Osteoblast (primary cell): ENCODE results near the gene LRRC53. TPM values are rescaled to one million over a fixed set of nuclear protein-coding genes. Genes with fewer than 3 reads are reported as not detected.
A peak's percentile ranks its signal among the peaks of the same experiment; 100 is the strongest.

Source experiments
- DNase-seq: peaks from one replicate; pipeline ENCODE4 v3.0.0; 2011; ENCODE audit warnings: low spot score, mixed read lengths; ENCODE audit not compliant: insufficient read length; ENCODE audit errors: missing footprints
- H2AFZ ChIP-seq: 2 replicates; pipeline ENCODE4 v1.6.0; 2011; ENCODE audit warnings: mild to moderate bottlenecking, low read length
- H3K27ac ChIP-seq: 2 replicates; pipeline ENCODE4 v1.5.1; 2011; ENCODE audit warnings: mild to moderate bottlenecking, low read depth, low read length, moderate library complexity
- H3K27me3 ChIP-seq: 2 replicates; pipeline ENCODE4 v1.6.0; 2012; ENCODE audit warnings: mild to moderate bottlenecking, control low read depth, inconsistent platforms, low read length, moderate library complexity; ENCODE audit not compliant: insufficient read depth
- H3K36me3 ChIP-seq: 2 replicates; pipeline ENCODE4 v1.5.1; 2011; ENCODE audit warnings: mild to moderate bottlenecking, low read length, control low read depth, moderate library complexity; ENCODE audit not compliant: insufficient read depth
- H3K4me1 ChIP-seq: 2 replicates; pipeline ENCODE4 v1.5.1; 2011; ENCODE audit warnings: mild to moderate bottlenecking, low read length, control low read depth, moderate library complexity; ENCODE audit not compliant: insufficient read depth
- H3K4me2 ChIP-seq: 2 replicates; pipeline ENCODE4 v1.6.0; 2011; ENCODE audit warnings: mild to moderate bottlenecking, low read length; ENCODE audit not compliant: insufficient read depth
- H3K4me3 ChIP-seq: fragments of 200-600 bp; sonication (generic); 3 replicates; pipeline ENCODE4 v1.5.1; 2012; ENCODE audit warnings: mild to moderate bottlenecking, low read length, inconsistent platforms; ENCODE audit not compliant: insufficient read depth
- H3K79me2 ChIP-seq: 2 replicates; pipeline ENCODE4 v1.6.0; 2012; ENCODE audit warnings: mild to moderate bottlenecking, low read length, control low read depth, inconsistent platforms; ENCODE audit not compliant: insufficient read depth
- H3K9me3 ChIP-seq: 2 replicates; pipeline ENCODE4 v1.5.1; 2011; ENCODE audit warnings: low read depth, low read length, control low read depth
- H4K20me1 ChIP-seq: 2 replicates; pipeline ENCODE4 v1.6.0; 2012; ENCODE audit warnings: mild to moderate bottlenecking, low read length, control low read depth; ENCODE audit not compliant: insufficient read depth
- total RNA-seq: library from RNA; depleted of rRNA; stranded (reverse); fragments of >200 nt; gene quantifications from 2 replicates; pipeline ENCODE4 v1.2.3, GENCODE V29; 2012
- TF ChIP-seq, protein P1 (sequence below): IDR thresholded peaks from 2 replicates; pipeline ENCODE4 v1.5.1; 2011; ENCODE audit warnings: mild to moderate bottlenecking, low read depth, low read length, moderate library complexity; ENCODE audit errors: extremely low read depth

The LRRC53 gene
- total RNA-seq, 1 donor = not detected

DNA sequence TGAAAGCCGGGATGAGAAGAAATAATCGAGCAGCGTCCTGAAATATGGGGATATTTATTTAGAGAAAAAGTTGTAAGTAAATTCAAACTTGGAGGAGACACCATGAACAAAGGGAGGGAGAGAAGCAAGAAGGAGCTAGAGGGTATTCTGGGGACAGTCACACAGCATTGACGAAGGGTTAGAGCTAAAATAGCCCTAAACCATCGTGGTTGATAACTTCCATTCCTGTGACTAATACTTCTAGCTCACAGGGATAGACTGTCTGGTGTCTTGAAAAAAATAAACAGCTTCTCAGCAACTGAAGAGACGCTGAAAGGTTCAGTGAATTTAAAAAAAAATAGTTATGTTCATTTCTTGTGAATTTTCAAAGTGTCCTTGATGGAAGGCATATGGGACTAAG, 86.7 kb downstream of the LRRC53 start:
- Histone ChIP-seq H3K9me3 (no peaks in the 10 kb centered on the region), H2AFZ (no peak overlapping the region), H3K79me2 (no peaks in the 10 kb centered on the region), H3K4me2 (peak overlapping the region; percentile 17), H3K4me1 (no peaks in the 10 kb centered on the region), H3K36me3 (no peaks in the 10 kb centered on the region), H3K27me3 (no peaks in the 10 kb centered on the region), H3K4me3 (no peak overlapping the region), H3K27ac (no peak overlapping the region), H4K20me1 (no peaks in the 10 kb centered on the region)
- no peak for DNase-seq
- TF ChIP-seq, protein P1, sequence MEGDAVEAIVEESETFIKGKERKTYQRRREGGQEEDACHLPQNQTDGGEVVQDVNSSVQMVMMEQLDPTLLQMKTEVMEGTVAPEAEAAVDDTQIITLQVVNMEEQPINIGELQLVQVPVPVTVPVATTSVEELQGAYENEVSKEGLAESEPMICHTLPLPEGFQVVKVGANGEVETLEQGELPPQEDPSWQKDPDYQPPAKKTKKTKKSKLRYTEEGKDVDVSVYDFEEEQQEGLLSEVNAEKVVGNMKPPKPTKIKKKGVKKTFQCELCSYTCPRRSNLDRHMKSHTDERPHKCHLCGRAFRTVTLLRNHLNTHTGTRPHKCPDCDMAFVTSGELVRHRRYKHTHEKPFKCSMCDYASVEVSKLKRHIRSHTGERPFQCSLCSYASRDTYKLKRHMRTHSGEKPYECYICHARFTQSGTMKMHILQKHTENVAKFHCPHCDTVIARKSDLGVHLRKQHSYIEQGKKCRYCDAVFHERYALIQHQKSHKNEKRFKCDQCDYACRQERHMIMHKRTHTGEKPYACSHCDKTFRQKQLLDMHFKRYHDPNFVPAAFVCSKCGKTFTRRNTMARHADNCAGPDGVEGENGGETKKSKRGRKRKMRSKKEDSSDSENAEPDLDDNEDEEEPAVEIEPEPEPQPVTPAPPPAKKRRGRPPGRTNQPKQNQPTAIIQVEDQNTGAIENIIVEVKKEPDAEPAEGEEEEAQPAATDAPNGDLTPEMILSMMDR = no peak

DNA sequence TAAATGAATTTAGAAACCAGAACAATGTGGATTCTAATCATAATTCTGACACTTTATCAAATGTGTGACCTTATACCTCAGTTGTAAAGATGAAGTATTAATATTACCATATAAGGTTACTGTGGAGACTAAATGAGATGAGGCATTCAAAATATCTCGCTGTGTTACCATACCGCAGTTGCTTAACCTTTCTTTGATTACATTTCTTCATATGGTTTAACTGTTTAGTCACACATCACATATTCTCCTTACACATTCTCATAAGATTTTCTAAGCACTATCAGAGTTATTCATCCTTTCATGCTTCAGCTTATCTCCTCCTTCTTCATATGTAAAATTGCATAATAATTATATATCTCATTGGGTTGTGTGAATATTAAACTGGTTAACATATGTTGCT, 88.9 kb downstream of the LRRC53 start:
- H3K4me2 ChIP-seq = no peak overlapping the region
- H3K4me1 ChIP-seq = no peaks in the 10 kb centered on the region
- no peak overlapping the region for H3K4me3 ChIP-seq
- H3K9me3 ChIP-seq = no peaks in the 10 kb centered on the region
- TF ChIP-seq, protein P1 = no peak
- no peak overlapping the region for H3K27ac ChIP-seq
- H3K27me3 ChIP-seq = no peaks in the 10 kb centered on the region
- H4K20me1 ChIP-seq = no peaks in the 10 kb centered on the region
- no peak for DNase-seq
- no peaks in the 10 kb centered on the region for H3K36me3 ChIP-seq
- no peaks in the 10 kb centered on the region for H3K79me2 ChIP-seq
- no peak overlapping the region for H2AFZ ChIP-seq

DNA sequence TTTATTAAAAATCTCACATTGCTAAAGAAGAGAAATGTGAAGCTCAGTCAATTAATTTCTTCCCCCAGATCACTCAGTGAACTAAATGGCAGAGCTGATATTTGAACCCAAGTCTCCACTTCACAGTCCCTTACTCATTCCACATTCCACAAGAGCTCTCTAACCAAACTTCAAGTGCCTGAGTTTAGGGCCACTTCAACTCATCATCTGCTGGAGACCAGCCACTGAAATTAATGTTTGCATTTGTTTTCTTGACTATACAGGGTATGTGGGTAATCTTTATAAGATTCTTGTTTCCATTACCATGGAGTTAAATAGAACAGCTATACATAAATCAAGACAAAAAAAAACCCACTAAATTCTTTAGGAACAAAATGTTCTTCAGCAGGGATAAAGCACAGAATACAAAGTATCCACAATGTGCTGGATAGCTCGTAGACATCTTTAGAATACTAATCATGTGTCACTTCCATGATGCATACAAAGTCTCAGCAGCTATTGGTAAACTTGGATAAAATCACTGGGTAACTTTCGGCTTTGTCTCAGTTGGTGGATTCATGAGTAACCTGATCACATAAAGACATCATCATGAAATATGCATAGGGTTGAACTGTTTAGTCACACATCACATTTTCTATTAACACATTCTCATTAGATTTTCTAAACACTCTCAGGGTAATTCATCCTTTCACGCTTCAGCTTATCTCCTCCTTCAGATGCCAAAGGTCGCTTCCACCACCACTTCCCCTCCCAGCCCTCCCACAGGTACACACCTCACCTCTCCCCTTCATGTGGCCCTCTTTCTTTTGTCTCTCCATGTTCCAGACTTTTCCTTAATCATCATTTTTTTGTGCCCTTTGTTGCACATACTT, 89.8 kb downstream of the LRRC53 start:
- TF ChIP-seq, protein P1 = no peak
- no peaks in the 10 kb centered on the region for H3K36me3 ChIP-seq
- no peak overlapping the region for H3K4me2 ChIP-seq
- H3K4me3 ChIP-seq = no peak overlapping the region
- no peak overlapping the region for H2AFZ ChIP-seq
- DNase-seq = no peak
- no peaks in the 10 kb centered on the region for H3K4me1 ChIP-seq
- no peaks in the 10 kb centered on the region for H4K20me1 ChIP-seq
- no peaks in the 10 kb centered on the region for H3K9me3 ChIP-seq
- no peaks in the 10 kb centered on the region for H3K79me2 ChIP-seq
- no peaks in the 10 kb centered on the region for H3K27me3 ChIP-seq
- no peak overlapping the region for H3K27ac ChIP-seq

DNA sequence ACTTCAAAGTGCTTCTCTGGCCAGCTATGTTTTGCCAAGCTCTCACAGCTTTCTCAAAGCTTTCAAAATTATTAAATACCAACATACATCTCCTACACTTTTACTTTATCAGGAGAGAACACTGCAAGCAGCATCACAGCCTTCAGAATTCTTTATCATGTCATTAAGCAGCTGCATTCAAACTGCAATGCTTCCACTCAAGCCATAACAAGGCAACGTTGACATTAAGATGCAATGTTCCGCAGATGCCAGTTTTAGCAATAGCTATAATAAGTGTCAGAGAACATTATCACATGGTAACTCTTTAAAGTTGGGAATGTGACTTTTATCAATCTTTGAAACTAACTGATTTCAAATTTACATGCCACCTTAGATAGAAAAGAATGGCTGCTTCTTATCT, 91.9 kb downstream of the LRRC53 start:
- no peaks in the 10 kb centered on the region for H3K4me1 ChIP-seq
- TF ChIP-seq, protein P1 = no peak
- no peak overlapping the region for H3K27ac ChIP-seq
- H3K4me3 ChIP-seq = no peak overlapping the region
- H3K27me3 ChIP-seq = no peaks in the 10 kb centered on the region
- no peak overlapping the region for H3K4me2 ChIP-seq
- DNase-seq = no peak
- H3K36me3 ChIP-seq = no peaks in the 10 kb centered on the region
- no peaks in the 10 kb centered on the region for H4K20me1 ChIP-seq
- H2AFZ ChIP-seq = no peak overlapping the region
- no peaks in the 10 kb centered on the region for H3K79me2 ChIP-seq
- H3K9me3 ChIP-seq = no peaks in the 10 kb centered on the region
